HG03280 (cell line): ENCODE data around the gene NEK3.
"Not testable (repeated sequence)": the region's sequence is repeated elsewhere in the genome, so short reads cannot be mapped to it uniquely, and the experiment has no call there.

Experiments used
- ATAC-seq: cut with Tn5 transposase; IDR thresholded peaks from one replicate; pipeline ENCODE4 v1.9.1; 2021; ENCODE audit warnings: mild to moderate bottlenecking, moderate library complexity; ENCODE audit not compliant: unreplicated experiment

Gene NEK3

GRCh38 chr13:52125547-52125946 is 33.9 kb downstream of the NEK3 start:
- ATAC-seq, result no peak

- ATAC-seq, result no peak
Observed at GRCh38 chr13:52118595-52118994, 40.8 kb downstream of the NEK3 start.

GRCh38 chr13:52118095-52118494 is 41.3 kb downstream of the NEK3 start:
- no peak for ATAC-seq

- no peak for ATAC-seq
Observed at GRCh38 chr13:52112591-52112990, 46.8 kb downstream of the NEK3 start.

- ATAC-seq, result no peak
Observed at GRCh38 chr13:52109116-52109670, 50.2 kb downstream of the NEK3 start.

GRCh38 chr13:52105841-52106240 is 53.6 kb downstream of the NEK3 start:
- ATAC-seq, result no peak

- no peak for ATAC-seq
Observed at GRCh38 chr13:52104624-52105023, 54.8 kb downstream of the NEK3 start.

GRCh38 chr13:52103386-52103785 is 56.0 kb downstream of the NEK3 start:
- ATAC-seq, result no peak

- ATAC-seq, result not testable (repeated sequence)
Observed at GRCh38 chr13:52102423-52102822, 57.0 kb downstream of the NEK3 start.

GRCh38 chr13:52097197-52097596 is 62.2 kb downstream of the NEK3 start:
- ATAC-seq, result no peak

- no peak for ATAC-seq
Observed at GRCh38 chr13:52096748-52097147, 62.6 kb downstream of the NEK3 start.

GRCh38 chr13:52096062-52096461 is 63.3 kb downstream of the NEK3 start:
- ATAC-seq, result no peak

GRCh38 chr13:52092087-52092486 is 67.3 kb downstream of the NEK3 start:
- ATAC-seq, result no peak

GRCh38 chr13:52091473-52091872 is 67.9 kb downstream of the NEK3 start:
- no peak for ATAC-seq

- no peak for ATAC-seq
Observed at GRCh38 chr13:52085421-52085820, 74.0 kb downstream of the NEK3 start.

GRCh38 chr13:52084981-52085380 is 74.4 kb downstream of the NEK3 start:
- not testable (repeated sequence) for ATAC-seq
